ENCODE measurements around the gene AK9.

- TF ChIP-seq CTCF (IDR thresholded peaks at IDR 0.05; ENCODE audit: control extremely low read depth in 1 of 3, insufficient read depth in 1 of 3, low read depth in 1 of 3, low read length in 3 of 3) (no peak), RAD21 (IDR thresholded peaks at IDR 0.05 in 1 of 2, conservative IDR thresholded peaks at IDR 0.05 in 1 of 2; ENCODE audit: low read depth in 2 of 2, low read length in 2 of 2) (no peak), SIRT6 (IDR thresholded peaks at IDR 0.05; ENCODE audit: low read length) (no peak), TAF7 (optimal IDR thresholded peaks at IDR 0.05; ENCODE audit: borderline replicate concordance, low read depth, low read length) (no peak), USF2 (IDR thresholded peaks at IDR 0.05; ENCODE audit: low read length) (no peak), EP300 (IDR thresholded peaks at IDR 0.05; ENCODE audit: borderline replicate concordance in 1 of 2, low read depth in 2 of 2, low read length in 2 of 2) (no peak), TAF1 (IDR thresholded peaks at IDR 0.05; ENCODE audit: low read depth, low read length) (no peak), SRF (IDR thresholded peaks at IDR 0.05; ENCODE audit: low read depth, low read length) (no peak), CEBPB (IDR thresholded peaks at IDR 0.05; ENCODE audit: low read depth, low read length) (no peak), POLR2A (IDR thresholded peaks at IDR 0.05; ENCODE audit: control extremely low read depth in 1 of 2, low read depth in 2 of 2, low read length in 2 of 2) (no peak), EZH2 (IDR thresholded peaks at IDR 0.05; ENCODE audit: low read depth, low read length, severe bottlenecking) (no peak), KDM1A (IDR thresholded peaks at IDR 0.05; ENCODE audit: borderline replicate concordance, low read length) (no peak)
Observed at GRCh38 chr6:109474995-109475394, 216.0 kb downstream of the AK9 start.
